KG1 (cell line): Measurements from ENCODE around the gene CCR8.

Experiments
- DNase-seq: peaks from one replicate; lab custom pipeline; 2025; lab: John Stamatoyannopoulos, UW

Gene CCR8, protein sequence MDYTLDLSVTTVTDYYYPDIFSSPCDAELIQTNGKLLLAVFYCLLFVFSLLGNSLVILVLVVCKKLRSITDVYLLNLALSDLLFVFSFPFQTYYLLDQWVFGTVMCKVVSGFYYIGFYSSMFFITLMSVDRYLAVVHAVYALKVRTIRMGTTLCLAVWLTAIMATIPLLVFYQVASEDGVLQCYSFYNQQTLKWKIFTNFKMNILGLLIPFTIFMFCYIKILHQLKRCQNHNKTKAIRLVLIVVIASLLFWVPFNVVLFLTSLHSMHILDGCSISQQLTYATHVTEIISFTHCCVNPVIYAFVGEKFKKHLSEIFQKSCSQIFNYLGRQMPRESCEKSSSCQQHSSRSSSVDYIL

DNA sequence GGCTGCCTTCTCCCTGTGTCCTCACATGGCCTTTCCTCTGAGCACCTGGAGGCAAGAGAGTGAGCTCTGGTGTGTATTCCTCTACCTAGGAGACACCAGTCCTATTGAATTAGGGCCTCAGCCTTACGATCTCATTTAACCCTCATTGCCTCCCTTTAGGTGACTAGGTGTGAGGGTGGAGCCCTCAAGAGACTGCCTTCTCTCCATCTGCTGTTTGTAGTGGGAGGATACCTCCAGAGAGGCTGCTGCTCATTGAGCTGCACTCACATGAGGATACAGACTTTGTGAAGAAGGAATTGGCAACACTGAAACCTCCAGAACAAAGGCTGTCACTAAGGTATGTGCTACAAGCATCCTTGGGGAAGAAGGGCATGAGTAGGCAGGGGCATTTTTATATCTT lies at the start of gene CCR8:
Gene CCR8 (plus strand): TSS at position 217 of the 400 bp plus-strand sequence. CDS start 2,623 bp downstream, outside the sequence.
- DNase-seq = no peak

GRCh38 chr3:39279745-39280517 lies 49.6 kb upstream of the CCR8 start, which contains the start of gene CX3CR1:
Gene CX3CR1 (minus strand): TSS chr3:39280036. CDS start chr3:39266509, 13,527 bp downstream.
- DNase-seq = no peak

DNA sequence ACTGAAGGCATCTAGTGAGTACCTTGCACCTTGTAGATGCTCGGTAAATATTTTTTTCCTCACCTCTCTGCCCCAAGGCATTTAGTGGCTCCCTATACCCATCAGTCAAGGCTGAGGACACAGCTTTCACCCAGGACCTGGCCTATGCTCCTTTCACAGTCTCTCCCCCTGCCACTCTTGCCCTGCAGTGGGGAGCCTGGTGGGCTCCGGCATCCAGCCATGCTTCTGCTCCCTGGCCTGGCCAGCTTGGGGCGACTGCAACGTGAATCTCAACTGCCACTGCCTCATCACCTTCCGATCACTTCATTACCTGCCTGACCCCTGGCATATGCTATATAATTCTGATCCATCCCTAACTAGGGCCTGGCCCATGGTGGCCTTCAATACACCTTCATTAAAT lies 48.9 kb upstream of the CCR8 start:
- DNase-seq = no peak

GRCh38 chr3:39281533-39281932 lies 48.0 kb upstream of the CCR8 start:
- DNase-seq = no peak

DNA sequence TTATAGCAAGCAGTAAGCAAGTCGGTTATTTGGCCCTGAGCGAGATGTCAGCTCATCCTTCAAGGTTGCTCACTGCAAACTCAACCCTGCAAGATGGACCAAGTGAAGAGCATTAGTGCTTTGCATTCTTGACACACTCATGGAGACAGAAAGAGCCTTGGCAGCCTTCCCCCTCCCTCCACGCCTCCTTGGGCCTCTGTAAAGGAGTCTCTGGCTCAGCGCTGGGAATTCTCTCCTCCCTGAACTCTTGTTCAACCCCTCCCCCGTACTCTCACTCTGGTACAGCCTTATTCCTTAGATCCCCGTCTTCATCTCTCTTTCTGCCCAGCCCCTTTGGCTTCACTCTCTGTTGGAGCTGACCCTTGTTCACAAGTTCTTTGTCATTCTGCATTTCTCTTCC lies 47.5 kb upstream of the CCR8 start:
- DNase-seq = no peak

DNA sequence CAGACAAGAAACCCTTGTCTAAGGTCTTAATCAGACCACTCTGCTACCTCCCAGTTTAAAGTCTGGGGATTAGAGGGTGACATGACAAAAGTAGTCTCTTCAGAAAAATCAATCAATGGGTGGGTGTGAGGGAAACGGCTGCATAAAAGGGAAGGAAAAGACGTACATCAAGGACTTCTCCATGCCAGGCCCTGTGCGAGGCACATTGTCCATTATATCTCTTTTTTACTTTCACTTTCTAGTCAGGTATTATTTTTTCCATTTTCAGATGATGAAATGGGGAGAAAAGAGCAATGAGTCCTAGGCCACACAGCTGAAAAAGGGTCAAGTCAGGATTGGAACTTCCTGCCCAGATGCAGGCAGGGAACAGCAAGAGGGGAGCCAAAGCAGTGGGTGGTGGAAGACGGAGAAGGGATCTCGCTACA lies 45.0 kb upstream of the CCR8 start:
- no peak for DNase-seq

DNA sequence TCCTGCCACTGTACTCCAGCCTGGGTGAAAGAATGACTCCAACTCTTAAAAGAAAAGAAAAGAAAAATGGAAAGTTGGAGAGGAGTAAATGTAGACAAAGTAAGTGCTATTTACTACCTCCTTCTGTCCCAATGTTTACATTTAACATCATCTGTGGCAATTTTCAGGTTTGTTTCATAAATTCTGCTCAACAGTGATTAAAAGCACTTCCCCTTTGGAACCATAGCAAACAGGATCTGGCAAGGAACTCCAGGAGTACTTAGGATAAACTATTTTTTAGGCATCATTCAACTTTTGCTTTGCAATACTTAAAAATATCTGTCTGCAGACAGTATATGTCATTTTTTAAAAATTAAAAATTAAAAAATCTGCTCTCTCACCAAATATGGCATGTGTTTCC lies 44.2 kb upstream of the CCR8 start:
- no peak for DNase-seq

DNA sequence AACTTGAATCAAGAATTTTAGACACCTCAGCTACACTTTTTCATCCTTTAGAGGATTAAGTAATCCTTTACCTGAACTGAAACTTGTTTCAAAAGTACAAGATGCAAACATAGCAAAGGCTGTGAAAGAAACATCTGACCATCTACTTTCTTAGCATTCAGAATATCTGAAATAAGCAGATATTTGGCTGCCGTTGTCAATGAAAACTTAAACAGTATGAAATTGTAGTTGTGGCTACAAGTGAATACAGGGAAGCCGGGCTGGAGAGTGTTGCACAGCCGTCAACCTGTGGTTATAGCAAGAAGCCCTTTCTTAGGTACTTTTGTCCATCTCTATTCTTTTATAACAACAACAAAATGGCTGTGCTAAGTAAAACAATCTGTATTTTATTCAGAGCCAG lies 42.7 kb upstream of the CCR8 start:
- no peak for DNase-seq

GRCh38 chr3:39287216-39288164 lies 42.0 kb upstream of the CCR8 start:
- no peak for DNase-seq

DNA sequence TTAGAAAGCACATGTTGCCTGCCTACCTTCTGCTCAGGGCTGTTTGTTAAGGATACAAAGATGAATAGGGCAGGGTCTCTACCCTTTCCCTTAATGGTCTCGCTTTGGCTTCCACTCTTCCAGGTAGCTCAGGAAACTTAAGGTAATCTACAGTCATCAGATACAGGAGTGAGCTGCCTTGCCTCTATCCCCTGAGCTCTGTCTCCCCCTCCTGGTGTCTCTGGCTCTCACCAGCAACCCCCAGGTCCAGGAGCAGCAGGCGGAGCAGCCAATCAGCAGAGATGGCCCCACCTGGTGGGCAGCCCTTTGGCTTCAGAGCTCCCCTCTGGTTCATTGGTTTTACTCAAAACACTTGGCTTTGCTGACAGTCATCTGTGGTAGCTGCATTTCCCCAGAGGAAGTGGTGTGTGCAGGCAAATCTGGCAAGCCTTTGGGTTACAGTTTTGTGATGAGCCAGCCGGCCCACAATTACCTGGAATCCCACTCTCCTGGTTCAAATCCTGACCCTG lies 41.2 kb upstream of the CCR8 start:
- DNase-seq = peak; percentile 40

DNA sequence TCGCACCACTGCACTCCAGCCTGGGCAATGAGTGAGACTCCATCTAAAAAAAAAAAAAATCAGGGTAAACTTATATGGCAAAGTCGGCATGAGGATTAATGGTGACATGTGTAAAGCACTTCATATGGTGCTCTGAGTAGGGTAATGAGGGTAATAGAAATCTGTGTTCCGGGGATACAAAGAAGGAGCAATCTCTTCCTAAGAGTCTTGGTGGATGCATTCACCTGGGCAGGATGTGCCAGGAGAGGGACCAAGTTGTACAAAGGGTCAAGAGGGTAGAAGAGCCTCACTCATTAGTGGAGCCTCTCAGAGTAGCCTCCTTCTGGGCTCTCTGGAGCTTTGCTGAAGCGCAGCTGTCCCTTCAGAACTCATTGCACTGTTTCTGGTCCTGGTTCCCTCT lies 40.4 kb upstream of the CCR8 start:
- DNase-seq = no peak

DNA sequence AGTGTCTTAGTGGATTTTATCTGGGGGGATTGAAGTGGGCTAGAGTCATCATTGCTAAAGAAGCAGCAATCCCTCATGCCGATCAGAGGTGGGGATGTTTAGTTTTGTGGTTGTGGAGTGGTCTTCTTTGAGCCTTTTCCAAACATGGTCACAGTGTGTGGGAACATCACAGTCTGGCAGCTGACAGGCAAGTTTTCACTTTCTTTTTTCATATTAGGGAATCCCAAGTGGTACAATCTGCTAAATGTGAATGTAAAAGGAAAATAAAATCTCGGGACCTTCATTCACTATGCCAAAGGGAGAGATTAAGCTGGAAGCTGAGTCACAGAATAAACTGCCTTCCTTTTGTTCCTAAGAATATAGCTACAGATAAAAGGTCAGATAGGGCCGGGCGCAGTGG lies 39.3 kb upstream of the CCR8 start:
- no peak for DNase-seq

DNA sequence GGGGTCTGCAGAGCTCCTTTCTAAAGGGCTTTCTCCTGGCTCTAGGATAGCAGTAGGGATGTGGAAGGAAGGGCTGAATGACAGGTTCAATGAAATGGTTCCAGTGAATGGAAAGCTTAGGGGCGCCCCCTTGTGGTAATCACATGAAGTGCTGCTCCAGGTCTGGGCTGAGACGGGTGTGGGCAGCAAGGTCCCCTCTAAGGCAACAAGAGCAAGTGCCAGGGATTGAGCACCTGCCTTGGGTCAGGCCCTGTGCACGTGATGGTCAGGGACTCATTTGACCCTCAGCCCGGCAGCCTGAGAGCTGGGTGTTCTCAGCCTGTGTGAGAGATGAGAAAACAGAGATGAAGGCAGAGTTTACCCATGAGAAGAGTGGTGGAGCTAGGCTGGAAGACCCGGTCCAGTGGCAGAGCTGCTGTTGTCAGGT lies 37.6 kb upstream of the CCR8 start:
- peak; percentile 61 for DNase-seq

DNA sequence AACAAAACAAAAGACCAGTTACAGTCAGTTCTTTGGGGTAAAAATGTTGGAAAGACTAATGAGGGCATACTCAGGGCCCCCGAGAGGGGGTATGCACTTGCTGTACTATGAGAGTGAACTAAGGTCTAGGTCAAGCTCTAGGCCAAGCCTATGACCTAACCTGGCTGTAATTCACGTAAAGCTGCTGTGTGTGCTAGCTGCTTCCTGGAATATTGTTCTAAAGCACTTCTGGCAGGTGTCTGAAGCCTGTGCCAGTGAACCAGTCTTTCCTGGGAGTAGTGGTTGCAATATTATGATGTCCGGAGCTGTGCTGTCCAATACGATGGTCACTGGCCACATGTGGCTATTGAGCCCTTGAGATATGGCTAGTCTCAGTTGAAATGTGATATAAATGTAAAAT lies 36.5 kb upstream of the CCR8 start:
- no peak for DNase-seq

- no peak for DNase-seq
These were observed 34.9 kb upstream of the CCR8 start for GRCh38 chr3:39294446-39295183.

- DNase-seq = no peak
These were observed 34.2 kb upstream of the CCR8 start for GRCh38 chr3:39295184-39295775.

DNA sequence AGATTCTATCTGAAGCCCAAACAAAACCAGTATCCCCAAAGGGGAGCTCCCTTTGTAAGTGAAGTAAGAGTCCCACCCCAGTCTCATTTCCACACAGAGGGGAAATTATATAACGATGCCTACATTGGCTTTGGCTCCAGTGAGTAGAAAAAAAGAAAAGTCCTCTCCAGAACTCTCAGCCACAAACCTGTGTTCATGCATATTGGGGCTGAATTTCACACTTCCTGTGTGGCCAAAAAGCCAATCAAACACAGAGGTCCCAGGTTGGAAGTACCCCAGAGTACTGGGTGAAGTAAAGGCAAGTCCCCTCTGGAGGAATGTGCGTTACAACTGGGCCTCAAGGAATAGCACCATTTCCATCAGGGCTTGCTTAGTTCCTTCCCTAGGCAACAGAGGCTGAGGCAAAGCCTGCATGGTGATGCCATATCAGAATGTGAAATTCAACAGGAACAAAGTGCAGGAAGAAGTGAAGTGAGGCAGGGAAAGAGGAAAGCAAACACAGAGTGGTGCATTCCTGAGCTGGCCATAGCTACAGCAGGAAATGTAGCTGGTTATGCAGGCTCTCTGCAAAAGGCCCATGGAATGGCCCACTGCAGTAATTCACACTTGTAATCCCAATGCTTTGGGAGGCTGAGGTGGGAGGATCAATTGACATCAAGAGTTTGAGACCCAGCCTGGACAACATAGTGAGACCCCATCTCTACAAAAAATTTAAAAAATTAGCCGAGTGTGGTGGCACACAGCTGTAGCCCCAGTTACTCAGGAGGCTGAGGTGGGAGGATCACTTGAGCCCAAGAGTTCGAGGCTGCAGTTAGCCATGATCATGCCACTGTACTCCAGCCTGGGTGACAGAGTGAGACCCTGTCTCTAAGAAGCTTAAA lies 33.1 kb upstream of the CCR8 start:
- no peak for DNase-seq

- DNase-seq = no peak
These were observed 30.2 kb upstream of the CCR8 start for GRCh38 chr3:39299279-39299678.

DNA sequence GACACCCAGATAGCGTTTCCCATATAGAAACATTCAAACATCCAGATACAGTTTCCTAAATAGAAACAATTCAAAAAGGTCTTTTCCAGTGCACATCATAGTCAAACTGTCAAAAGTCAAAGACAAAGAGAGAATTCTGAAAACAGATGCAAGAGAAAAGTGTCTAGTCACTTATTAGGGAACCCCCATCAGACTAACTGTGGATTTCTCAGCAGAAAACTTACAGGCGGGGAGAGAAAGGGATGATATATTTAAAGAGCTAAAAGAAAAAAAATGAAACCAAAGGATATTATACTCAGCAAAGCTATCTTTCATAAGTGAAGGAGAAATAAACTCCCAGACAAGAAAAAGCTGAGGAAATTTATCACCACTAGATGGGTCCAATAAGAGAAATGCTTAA lies 27.3 kb upstream of the CCR8 start:
- DNase-seq = no peak

DNA sequence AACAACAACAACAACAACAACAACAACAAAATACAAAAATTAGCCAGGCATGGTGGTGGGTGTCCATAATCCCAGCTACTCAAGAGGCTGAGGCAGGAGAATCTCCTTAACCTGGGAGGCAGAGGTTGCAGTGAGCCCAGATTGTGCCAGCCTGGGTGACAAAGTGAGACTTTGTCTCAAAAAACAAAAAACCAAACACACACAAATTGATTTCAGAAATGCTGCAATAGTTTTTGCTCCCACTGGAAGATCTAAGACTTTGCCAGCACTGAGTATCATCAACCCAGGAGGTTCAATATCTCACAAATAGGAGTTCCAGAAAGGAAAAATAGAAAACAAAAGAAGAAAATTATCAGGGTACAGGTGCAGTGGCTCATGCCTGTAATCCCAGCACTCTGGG lies 16.2 kb upstream of the CCR8 start:
- DNase-seq = no peak
